PC-3 (cell line): ENCODE data around the gene KIFC1. TPM values are rescaled to one million over a fixed set of nuclear protein-coding genes. Genes with fewer than 3 reads are reported as not detected.
A peak's percentile ranks its signal among the peaks of the same experiment; 100 is the strongest.

Experiments used
- ATAC-seq: fragments of 200-7000 bp; cut with Tn5 transposase; 2 replicates; pipeline ENCODE4 v1.9.1; 2020; ENCODE audit warnings: mild to moderate bottlenecking, moderate library complexity
- BruUV-seq: library from RNA; stranded (reverse); fragments of 400-500 nt; replicated peaks from 2 replicates; lab custom pipeline; 2021; lab: Mats Ljungman, UMichigan
- CTCF ChIA-PET: fragments of 300-600 bp; sonication (Branson Sonifier 250); formaldehyde crosslinking; loops from one replicate; lab custom pipeline; 2022; ENCODE audit warnings: antibody characterized with exemption; lab: Charles Lee
- POLR2A ChIA-PET: fragments of 300-600 bp; sonication (Branson Sonifier 250); formaldehyde crosslinking; loops from one replicate; lab custom pipeline; 2022; ENCODE audit warnings: antibody characterized with exemption; ENCODE audit not compliant: unreplicated experiment; lab: Charles Lee
- DNase-seq: peaks from one replicate; pipeline ENCODE4 v3.0.0-alpha.2; 2015
- H2AFZ ChIP-seq: fragments of 300-600 bp; sonication (generic); 2 replicates; pipeline ENCODE4 v1.6.0; 2016; ENCODE audit warnings: antibody characterized with exemption, low read length
- H3F3A ChIP-seq: fragments of 300-600 bp; sonication (generic); one replicate; pipeline ENCODE4 v1.6.0; 2017; ENCODE audit warnings: antibody characterized with exemption, low read length, control low read depth, mild to moderate bottlenecking; ENCODE audit not compliant: unreplicated experiment
- H3K27ac ChIP-seq: fragments of 300-600 bp; sonication (generic); 2 replicates; pipeline ENCODE4 v1.5.1; 2016; ENCODE audit warnings: mild to moderate bottlenecking, low read length
- H3K27me3 ChIP-seq: fragments of 300-600 bp; sonication (generic); 2 replicates; pipeline ENCODE4 v1.6.1; 2016; ENCODE audit warnings: low read length, mixed read lengths
- H3K36me3 ChIP-seq: fragments of 300-600 bp; sonication (generic); 2 replicates; pipeline ENCODE4 v1.6.1; 2016; ENCODE audit warnings: low read depth, mixed run types, low read length, mixed read lengths
- H3K4me1 ChIP-seq: fragments of 300-600 bp; sonication (generic); 2 replicates; pipeline ENCODE4 v1.5.1; 2016; ENCODE audit warnings: low read length; ENCODE audit not compliant: insufficient read depth
- H3K4me2 ChIP-seq: fragments of 300-600 bp; sonication (generic); 2 replicates; pipeline ENCODE4 v1.6.0; 2016; ENCODE audit warnings: low read length
- H3K4me3 ChIP-seq: fragments of 300-600 bp; sonication (generic); 2 replicates; pipeline ENCODE4 v1.5.1; 2016; ENCODE audit warnings: mild to moderate bottlenecking, low read length, mixed read lengths
- H3K79me2 ChIP-seq: fragments of 300-600 bp; sonication (generic); 2 replicates; pipeline ENCODE4 v1.6.1; 2017; ENCODE audit warnings: low read length, mixed read lengths
- H3K9ac ChIP-seq: fragments of 300-600 bp; sonication (generic); 2 replicates; pipeline ENCODE4 v1.6.0; 2016; ENCODE audit warnings: mild to moderate bottlenecking, low read length
- H3K9me2 ChIP-seq: fragments of 300-600 bp; sonication (generic); replicated peaks from 2 replicates; pipeline ENCODE4 v1.6.1; 2016; ENCODE audit warnings: mixed run types, low read length, mixed read lengths
- H3K9me3 ChIP-seq: fragments of 300-600 bp; sonication (generic); 2 replicates; pipeline ENCODE4 v1.6.1; 2016; ENCODE audit warnings: low read length, mixed read lengths
- H4K20me1 ChIP-seq: fragments of 300-600 bp; sonication (generic); 2 replicates; pipeline ENCODE4 v1.6.1; 2016; ENCODE audit warnings: low read length, mixed read lengths
- CTCF ChIP-seq: fragments of 300-600 bp; sonication (generic); conservative IDR thresholded peaks from 2 replicates; pipeline ENCODE4 v1.5.1; 2017; ENCODE audit warnings: antibody characterized with exemption, low read depth, mild to moderate bottlenecking, low read length
- EZH2 ChIP-seq: fragments of 300-600 bp; sonication (generic); IDR thresholded peaks from one replicate; pipeline ENCODE4 v1.6.1; 2017; ENCODE audit warnings: antibody characterized with exemption, mild to moderate bottlenecking, low read length; ENCODE audit not compliant: unreplicated experiment
- EZH2phosphoT487 ChIP-seq: fragments of 300-600 bp; sonication (generic); IDR thresholded peaks from 2 replicates; pipeline ENCODE4 v1.6.1; 2018; ENCODE audit warnings: mild to moderate bottlenecking, antibody characterized with exemption, low read length, borderline replicate concordance
- intact Hi-C: fragments of 100-400 bp; cut with micrococcal nuclease; formaldehyde crosslinking; loops from 2 replicates; pipeline ENCODE4 v1.9.0; 2023
- total RNA-seq: library from RNA; depleted of rRNA; stranded (reverse); fragments of >200 nt; gene quantifications from 2 replicates; pipeline ENCODE4 v1.2.3, GENCODE V29; 2014

The KIFC1 gene
- total RNA-seq, 1 experiment from 2014 or later, result 66.7 TPM

- H4K20me1 ChIP-seq, result peaks cover 29% of the 10 kb centered on the region
- TF ChIP-seq EZH2, result no peak
- no peak for TF ChIP-seq EZH2phosphoT487
- TF ChIP-seq CTCF, result no peak
- H3K4me2 ChIP-seq, result peak overlapping the region; percentile 99
- H3K9ac ChIP-seq, result peak overlapping the region; percentile 89
- peak overlapping the region; percentile 61 for H2AFZ ChIP-seq
- DNase-seq (peak; percentile 16), ATAC-seq (peak; percentile 2; the same call in 1 of the 2 replicates)
- H3K27ac ChIP-seq, result peak overlapping the region; percentile 61
- TSS peak; percentile 77 for BruUV-seq
- no peaks in the 10 kb centered on the region for H3K9me3 ChIP-seq
- H3K4me3 ChIP-seq, result peak overlapping the region; percentile 79
- H3K36me3 ChIP-seq, result peaks cover 14% of the 10 kb centered on the region
- peaks cover 53% of the 10 kb centered on the region for H3K79me2 ChIP-seq
- H3K27me3 ChIP-seq, result no peaks in the 10 kb centered on the region
- H3K9me2 ChIP-seq, result no peaks in the 10 kb centered on the region
- peaks cover 23% of the 10 kb centered on the region for H3K4me1 ChIP-seq
- ChIA-PET CTCF (interaction anchor here (0.5 kb wide), 1 partner anchor 74 kb away, joined by 5 read pairs; no protein-coding TSS in a partner anchor), POLR2A (no interaction called here)
- H3F3A ChIP-seq, result no peaks in the 10 kb centered on the region
- intact Hi-C loops, result loop anchor here (1.0 to 2.0 kb wide), 2 partner anchors 18 to 79 kb away; no protein-coding TSS in a partner anchor
These were observed 435 bp downstream of the KIFC1 start for GRCh38 chr6:33391922-33392594.

- Histone ChIP-seq H3K27ac (peak overlapping the region; percentile 61; the same call in 1 of the 2 replicates), H3K4me3 (peak overlapping the region; percentile 79), H3K9ac (peak overlapping the region; percentile 89), H2AFZ (no peak overlapping the region; the same call in 1 of the 2 replicates), H4K20me1 (peaks cover 29% of the 10 kb centered on the region), H3K4me2 (peak overlapping the region; percentile 99), H3K9me3 (no peaks in the 10 kb centered on the region), H3K27me3 (no peaks in the 10 kb centered on the region), H3K4me1 (peaks cover 23% of the 10 kb centered on the region), H3K36me3 (peaks cover 14% of the 10 kb centered on the region), H3K79me2 (peaks cover 58% of the 10 kb centered on the region), H3F3A (no peaks in the 10 kb centered on the region), H3K9me2 (no peaks in the 10 kb centered on the region)
- CTCF ChIA-PET, result interaction anchor here (0.5 kb wide), 1 partner anchor 74 kb away, joined by 5 read pairs; no protein-coding TSS in a partner anchor
- intact Hi-C loops, result no loop called here
- TF ChIP-seq EZH2 (no peak), EZH2phosphoT487 (no peak), CTCF (no peak)
- POLR2A ChIA-PET, result no interaction called here
- DNase-seq, result no peak
- no peak for ATAC-seq
- BruUV-seq, result no TSS peak
These were observed 949 bp downstream of the KIFC1 start for GRCh38 chr6:33392595-33392948.

- Histone ChIP-seq H3K27ac (0 out of 2 replicates have a peak overlapping the region, but pooled peaks have one; percentile 12), H2AFZ (no peak overlapping the region), H3K9me3 (no peaks in the 10 kb centered on the region), H3K4me3 (peak overlapping the region; percentile 79), H3K9me2 (no peaks in the 10 kb centered on the region), H3K36me3 (peaks cover 14% of the 10 kb centered on the region), H3K4me1 (peaks cover 23% of the 10 kb centered on the region), H3F3A (no peaks in the 10 kb centered on the region), H3K4me2 (peak overlapping the region; percentile 99), H3K27me3 (no peaks in the 10 kb centered on the region), H3K79me2 (peaks cover 62% of the 10 kb centered on the region), H3K9ac (peak overlapping the region; percentile 89), H4K20me1 (peaks cover 29% of the 10 kb centered on the region)
- BruUV-seq, result no TSS peak
- TF ChIP-seq EZH2 (no peak), EZH2phosphoT487 (no peak), CTCF (no peak)
- ChIA-PET POLR2A (no interaction called here), CTCF (no interaction called here)
- intact Hi-C loops, result no loop called here
- ATAC-seq (no peak), DNase-seq (no peak)
These were observed 1.4 kb downstream of the KIFC1 start for GRCh38 chr6:33392979-33393378.
